Liver (tissue), 9 donors: Measurements from ENCODE around the gene TPST2. TPM values are rescaled to one million over a fixed set of nuclear protein-coding genes. Genes with fewer than 3 reads are reported as not detected.

Experiments used
- DNase-seq: peaks from one replicate; pipeline ENCODE4 v3.0.0-alpha.2; 2017; ENCODE audit warnings: low spot score
- H3K27ac ChIP-seq, 2 donors: one replicate each; pipeline ENCODE4 v1.7.0; 2013; ENCODE audit warnings: inconsistent platforms in 2 of 2, low read length in 2 of 2, control low read depth in 1 of 2, low read depth in 1 of 2, mild to moderate bottlenecking in 1 of 2
- H3K27me3 ChIP-seq, 4 donors: one replicate each; pipeline versions ENCODE4 v1.6.1 to v1.7.0; 2013; ENCODE audit warnings: low read length in 3 of 4, inconsistent platforms in 1 of 4, mild to moderate bottlenecking in 1 of 4, moderate library complexity in 1 of 4; ENCODE audit not compliant: control insufficient read depth in 4 of 4, insufficient read depth in 4 of 4
- H3K36me3 ChIP-seq, 4 donors: one replicate each; pipeline versions ENCODE4 v1.6.1 to v1.7.0; 2013; ENCODE audit warnings: low read length in 3 of 4, mild to moderate bottlenecking in 3 of 4, low read depth in 1 of 4, moderate library complexity in 1 of 4; ENCODE audit not compliant: control insufficient read depth in 4 of 4, insufficient read depth in 3 of 4
- H3K4me1 ChIP-seq, 4 donors: one replicate each; pipeline versions ENCODE4 v1.6.1 to v1.7.0; 2013; ENCODE audit warnings: low read length in 3 of 4, mild to moderate bottlenecking in 3 of 4, moderate library complexity in 1 of 4; ENCODE audit not compliant: control insufficient read depth in 4 of 4, insufficient read depth in 4 of 4
- H3K4me3 ChIP-seq, 3 donors: one replicate each; pipeline versions ENCODE4 v1.6.1 to v1.7.0; 2013; ENCODE audit warnings: low read length in 3 of 3, control low read depth in 1 of 3, low read depth in 1 of 3, mild to moderate bottlenecking in 1 of 3
- H3K9ac ChIP-seq, 2 donors: one replicate each; pipeline ENCODE4 v1.7.0; 2013; ENCODE audit warnings: low read length in 2 of 2, mild to moderate bottlenecking in 2 of 2, moderate library complexity in 2 of 2, control low read depth in 1 of 2, low read depth in 1 of 2
- H3K9me3 ChIP-seq, 4 donors: one replicate each; pipeline versions ENCODE4 v1.6.1 to v1.7.0; 2013; ENCODE audit warnings: low read length in 3 of 4; ENCODE audit not compliant: control insufficient read depth in 4 of 4
- EGR1 ChIP-seq, 2 donors: IDR thresholded peaks; 2 replicates each; pipeline ENCODE4 v1.6.1; 2016 to 2018; ENCODE audit warnings: antibody characterized with exemption in 2 of 2, low read depth in 2 of 2
- FOXA2 ChIP-seq: IDR thresholded peaks from 2 replicates; pipeline ENCODE4 v1.6.1; 2016; ENCODE audit warnings: antibody characterized with exemption
- GABPA ChIP-seq, 2 donors: IDR thresholded peaks in 1 of 2; conservative IDR thresholded peaks in 1 of 2; 2 replicates each; pipeline ENCODE4 v1.6.1; 2016; ENCODE audit warnings: antibody characterized with exemption in 2 of 2, mild to moderate bottlenecking in 1 of 2, moderate library complexity in 1 of 2
- HNF4A ChIP-seq, 2 donors: conservative IDR thresholded peaks; 2 replicates each; pipeline ENCODE4 v1.6.1; 2016; ENCODE audit warnings: antibody characterized with exemption in 2 of 2, mild to moderate bottlenecking in 2 of 2
- HNF4G ChIP-seq: IDR thresholded peaks from 2 replicates; pipeline ENCODE4 v1.6.1; 2016; ENCODE audit warnings: antibody characterized with exemption
- JUND ChIP-seq, 2 donors: IDR thresholded peaks; 2 replicates each; pipeline ENCODE4 v1.6.1; 2016; ENCODE audit warnings: antibody characterized with exemption in 2 of 2
- NR2F2 ChIP-seq: IDR thresholded peaks from 2 replicates; pipeline ENCODE4 v1.6.1; 2016; ENCODE audit warnings: antibody characterized with exemption
- RAD21 ChIP-seq, 2 donors: IDR thresholded peaks; 2 replicates each; pipeline ENCODE4 v1.6.1; 2016; ENCODE audit warnings: antibody characterized with exemption in 2 of 2, mild to moderate bottlenecking in 2 of 2
- RXRA ChIP-seq, 2 donors: IDR thresholded peaks; 2 replicates each; pipeline ENCODE4 v1.6.1; 2017 to 2018; ENCODE audit warnings: antibody characterized with exemption in 2 of 2, mild to moderate bottlenecking in 1 of 2
- SP1 ChIP-seq: IDR thresholded peaks from 2 replicates; pipeline ENCODE4 v1.6.1; 2018; ENCODE audit warnings: antibody characterized with exemption, mild to moderate bottlenecking
- TAF1 ChIP-seq: conservative IDR thresholded peaks from 2 replicates; pipeline ENCODE4 v1.6.1; 2016; ENCODE audit warnings: antibody characterized with exemption, mild to moderate bottlenecking
- YY1 ChIP-seq: IDR thresholded peaks from 2 replicates; pipeline ENCODE4 v1.6.1; 2016; ENCODE audit warnings: antibody characterized with exemption, mild to moderate bottlenecking
- ZBTB33 ChIP-seq: IDR thresholded peaks from 2 replicates; pipeline ENCODE4 v1.6.1; 2016; ENCODE audit warnings: antibody characterized with exemption
- WGBS: extraction: QIAGEN DNeasy Blood & Tissue Kit; methylation state at CpG from one replicate; pipeline ENCODE4 v1.1.7; 2013; 5-methylcytosine and 5-hydroxymethylcytosine counted together
- polyA plus RNA-seq, 2 donors: library from polyadenylated mRNA; stranded (reverse) in 1 of 2; unstranded in 1 of 2; fragments of 200-250 nt in 1 of 2; fragments of >200 nt in 1 of 2; fragmentation: Nextera tagmentation in 1 of 2; extraction: Ambion mirVana in 1 of 2; gene quantifications; one replicate each; pipeline versions ENCODE4 v1.2.1 to v1.2.3, GENCODE V29; 2013 to 2015
- total RNA-seq, 2 donors: library from RNA; depleted of rRNA; stranded (reverse); fragments of >200 nt; gene quantifications; one replicate each; pipeline ENCODE4 v1.2.3, GENCODE V29; 2014
- TF ChIP-seq, protein P1 (sequence below): IDR thresholded peaks from 2 replicates; pipeline ENCODE4 v1.6.1; 2016; ENCODE audit warnings: antibody characterized with exemption
- TF ChIP-seq, protein P2 (sequence below): IDR thresholded peaks from 2 replicates; pipeline ENCODE4 v1.6.1; 2016; ENCODE audit warnings: antibody characterized with exemption, mild to moderate bottlenecking
- donor health status: healthy.
- donor health status: healthy.
- donor health status: healthy.
- donor health status: healthy.
- donor health status: healthy.

Gene TPST2
- total and polyA plus RNA-seq, 4 donors = 33.3 to 109 (median 69.7) TPM

DNA sequence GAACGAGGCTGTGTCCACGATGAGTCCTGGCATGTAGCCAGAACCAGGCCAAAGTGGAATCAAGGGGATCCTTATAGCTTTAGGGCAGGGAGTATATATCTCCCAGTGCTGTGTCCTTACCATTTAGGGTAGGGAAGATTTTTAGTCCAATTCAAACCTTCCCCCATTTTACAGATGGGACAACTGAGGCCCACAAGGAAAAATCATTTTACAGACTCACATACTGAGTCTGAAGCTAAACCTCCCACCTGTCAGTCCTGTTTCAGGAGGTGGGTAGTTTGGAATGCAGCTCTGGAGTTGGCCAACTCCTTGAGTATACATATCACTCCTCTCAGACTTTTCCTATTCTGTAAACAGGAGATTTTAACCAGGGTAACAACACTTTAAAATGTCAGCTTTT, 44.5 kb downstream of the TPST2 start:
- Histone ChIP-seq H3K9ac (no peak overlapping the region), H3K27me3 (no peaks in the 10 kb centered on the region), H3K36me3 (peaks cover 7 to 21% (median 16%) of the 10 kb centered on the region in 4 donors), H3K4me3 (no peak overlapping the region), H3K9me3 (no peaks in the 10 kb centered on the region), H3K27ac (no peak overlapping the region), H3K4me1 (peaks cover 3 to 43% (median 31%) of the 10 kb centered on the region in 4 donors)
- TF ChIP-seq YY1 (no peak), RXRA (IDR thresholded peaks at IDR 0.05) (no peak), EGR1 (IDR thresholded peaks at IDR 0.05; ENCODE audit: low read depth in 2 of 2) (no peak), TAF1 (no peak), HNF4A (conservative IDR thresholded peaks at IDR 0.05) (no peak), NR2F2 (no peak)
- TF ChIP-seq, protein P1, sequence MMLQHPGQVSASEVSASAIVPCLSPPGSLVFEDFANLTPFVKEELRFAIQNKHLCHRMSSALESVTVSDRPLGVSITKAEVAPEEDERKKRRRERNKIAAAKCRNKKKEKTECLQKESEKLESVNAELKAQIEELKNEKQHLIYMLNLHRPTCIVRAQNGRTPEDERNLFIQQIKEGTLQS = no peak
- TF ChIP-seq, protein P2, sequence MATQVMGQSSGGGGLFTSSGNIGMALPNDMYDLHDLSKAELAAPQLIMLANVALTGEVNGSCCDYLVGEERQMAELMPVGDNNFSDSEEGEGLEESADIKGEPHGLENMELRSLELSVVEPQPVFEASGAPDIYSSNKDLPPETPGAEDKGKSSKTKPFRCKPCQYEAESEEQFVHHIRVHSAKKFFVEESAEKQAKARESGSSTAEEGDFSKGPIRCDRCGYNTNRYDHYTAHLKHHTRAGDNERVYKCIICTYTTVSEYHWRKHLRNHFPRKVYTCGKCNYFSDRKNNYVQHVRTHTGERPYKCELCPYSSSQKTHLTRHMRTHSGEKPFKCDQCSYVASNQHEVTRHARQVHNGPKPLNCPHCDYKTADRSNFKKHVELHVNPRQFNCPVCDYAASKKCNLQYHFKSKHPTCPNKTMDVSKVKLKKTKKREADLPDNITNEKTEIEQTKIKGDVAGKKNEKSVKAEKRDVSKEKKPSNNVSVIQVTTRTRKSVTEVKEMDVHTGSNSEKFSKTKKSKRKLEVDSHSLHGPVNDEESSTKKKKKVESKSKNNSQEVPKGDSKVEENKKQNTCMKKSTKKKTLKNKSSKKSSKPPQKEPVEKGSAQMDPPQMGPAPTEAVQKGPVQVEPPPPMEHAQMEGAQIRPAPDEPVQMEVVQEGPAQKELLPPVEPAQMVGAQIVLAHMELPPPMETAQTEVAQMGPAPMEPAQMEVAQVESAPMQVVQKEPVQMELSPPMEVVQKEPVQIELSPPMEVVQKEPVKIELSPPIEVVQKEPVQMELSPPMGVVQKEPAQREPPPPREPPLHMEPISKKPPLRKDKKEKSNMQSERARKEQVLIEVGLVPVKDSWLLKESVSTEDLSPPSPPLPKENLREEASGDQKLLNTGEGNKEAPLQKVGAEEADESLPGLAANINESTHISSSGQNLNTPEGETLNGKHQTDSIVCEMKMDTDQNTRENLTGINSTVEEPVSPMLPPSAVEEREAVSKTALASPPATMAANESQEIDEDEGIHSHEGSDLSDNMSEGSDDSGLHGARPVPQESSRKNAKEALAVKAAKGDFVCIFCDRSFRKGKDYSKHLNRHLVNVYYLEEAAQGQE = no peak
- DNase-seq = no peak
- WGBS = 54% methylated on average over 2 of the region's 2 CpGs

- Histone ChIP-seq H3K27ac (no peak overlapping the region), H3K4me1 (peaks cover 0 to 36% (median 26%) of the 10 kb centered on the region in 4 donors), H3K9ac (no peak overlapping the region), H3K4me3 (no peak overlapping the region), H3K27me3 (no peaks in the 10 kb centered on the region), H3K9me3 (no peaks in the 10 kb centered on the region), H3K36me3 (peaks cover 7 to 28% (median 21%) of the 10 kb centered on the region in 4 donors)
- TF ChIP-seq JUND (IDR thresholded peaks at IDR 0.05) (no peak), GABPA (IDR thresholded peaks at IDR 0.05 in 1 of 2, conservative IDR thresholded peaks at IDR 0.05 in 1 of 2) (no peak), HNF4A (conservative IDR thresholded peaks at IDR 0.05) (peak in 1 of 2 donors; percentile 12), RAD21 (IDR thresholded peaks at IDR 0.05) (peak in 1 of 2 donors; percentile 31)
- TF ChIP-seq, protein P1 = peak; percentile 56
- no peak for DNase-seq
- 90% methylated on average over 1 of the region's 1 CpG for WGBS
Measured at GRCh38 chr22:26544489-26544888, 45.4 kb downstream of the TPST2 start.

DNA sequence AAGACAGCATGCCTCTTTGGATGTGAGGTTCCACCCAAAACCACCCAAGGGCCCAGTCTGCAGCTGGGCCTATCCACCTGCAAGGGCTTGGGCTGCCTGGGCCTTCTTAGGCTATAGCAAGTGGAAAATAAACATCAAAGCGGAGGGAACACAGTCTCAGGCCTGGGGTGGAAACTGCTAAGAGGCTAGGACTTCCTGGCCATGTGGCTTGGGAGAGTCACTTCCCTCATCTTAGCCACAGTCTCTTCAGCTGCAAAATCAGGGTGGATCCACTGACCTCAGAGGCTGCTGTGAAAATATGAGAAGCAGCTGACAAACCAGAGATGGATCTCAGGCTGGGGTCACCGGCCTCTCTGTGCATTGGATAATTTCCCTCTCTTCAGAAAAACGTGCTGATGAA, 47.1 kb downstream of the TPST2 start:
- DNase-seq = no peak
- WGBS = 72% methylated on average over 3 of the region's 3 CpGs

More for the DNA sequence above, 47.1 kb downstream of the TPST2 start:
- H3K9ac ChIP-seq = no peak overlapping the region
- H3K27me3 ChIP-seq = no peaks in the 10 kb centered on the region
- no peak overlapping the region for H3K4me3 ChIP-seq
- no peak overlapping the region for H3K27ac ChIP-seq
- H3K36me3 ChIP-seq = peaks cover 7 to 31% (median 26%) of the 10 kb centered on the region in 4 donors
- TF ChIP-seq SP1 = no peak
- TF ChIP-seq NR2F2 = no peak
- no peak for TF ChIP-seq RXRA (IDR thresholded peaks at IDR 0.05)
- TF ChIP-seq HNF4G = no peak
- no peak for TF ChIP-seq FOXA2
- TF ChIP-seq EGR1 (IDR thresholded peaks at IDR 0.05; ENCODE audit: low read depth in 2 of 2) = no peak
- no peak for TF ChIP-seq GABPA (IDR thresholded peaks at IDR 0.05 in 1 of 2, conservative IDR thresholded peaks at IDR 0.05 in 1 of 2)
- TF ChIP-seq HNF4A (conservative IDR thresholded peaks at IDR 0.05) = no peak
- TF ChIP-seq, protein P1 = no peak
- TF ChIP-seq ZBTB33 = no peak
- TF ChIP-seq, protein P2 = no peak
- H3K9me3 ChIP-seq = no peaks in the 10 kb centered on the region
- H3K4me1 ChIP-seq = peaks cover 0 to 29% (median 22%) of the 10 kb centered on the region in 4 donors
